Measurements from ENCODE around the gene PAX2.

PAX2 gene

GRCh38 chr10:100791369-100792058, 46.1 kb downstream of the PAX2 start:
- DNase-seq = no peak

GRCh38 chr10:100792574-100792973, 47.2 kb downstream of the PAX2 start:
- no peak for DNase-seq

- no peak for DNase-seq
Observed at GRCh38 chr10:100793055-100793454, 47.7 kb downstream of the PAX2 start.

GRCh38 chr10:100799881-100800280, 54.5 kb downstream of the PAX2 start:
- DNase-seq = no peak

GRCh38 chr10:100800931-100801330, 55.5 kb downstream of the PAX2 start:
- no peak for DNase-seq

GRCh38 chr10:100802196-100802595, 56.8 kb downstream of the PAX2 start:
- no peak for DNase-seq

- no peak for DNase-seq
Observed at GRCh38 chr10:100802607-100803006, 57.2 kb downstream of the PAX2 start.

GRCh38 chr10:100803492-100803891, 58.1 kb downstream of the PAX2 start:
- no peak for DNase-seq

GRCh38 chr10:100803908-100804307, 58.5 kb downstream of the PAX2 start:
- DNase-seq = no peak

- no peak for DNase-seq
Observed at GRCh38 chr10:100805543-100806355, 60.4 kb downstream of the PAX2 start.

GRCh38 chr10:100806356-100806645, 60.9 kb downstream of the PAX2 start:
- DNase-seq = no peak

- DNase-seq = no peak
Observed at GRCh38 chr10:100807241-100807951, 62.0 kb downstream of the PAX2 start.

GRCh38 chr10:100808876-100809275, 63.5 kb downstream of the PAX2 start:
- no peak for DNase-seq

GRCh38 chr10:100810091-100810834, 64.9 kb downstream of the PAX2 start:
- DNase-seq = no peak

GRCh38 chr10:100810835-100811116, 65.4 kb downstream of the PAX2 start:
- DNase-seq = no peak

- no peak for DNase-seq
Observed at GRCh38 chr10:100811261-100811660, 65.9 kb downstream of the PAX2 start.

- no peak for DNase-seq
Observed at GRCh38 chr10:100811752-100812750, 66.7 kb downstream of the PAX2 start.

- no peak for DNase-seq
Observed at GRCh38 chr10:100812978-100813377, 67.6 kb downstream of the PAX2 start.

GRCh38 chr10:100814751-100815474, 69.5 kb downstream of the PAX2 start:
- no peak for DNase-seq

GRCh38 chr10:100816671-100817070, 71.3 kb downstream of the PAX2 start:
- DNase-seq = no peak

GRCh38 chr10:100817268-100817839, 72.0 kb downstream of the PAX2 start:
- DNase-seq = no peak

All from inflammatory macrophage (primary cell).